ENCODE measurements around the gene CCDC121. TPM values are rescaled to one million over a fixed set of nuclear protein-coding genes. Genes with fewer than 3 reads are reported as not detected.

Gene CCDC121
- total RNA-seq = 6.7 TPM

GRCh38 chr2:27628767-27629709 is at the start of gene CCDC121, which contains the start of gene GPN1:
CCDC121 (minus strand) TSS chr2:27629012; CDS start chr2:27627799, 1,213 bp downstream.
GPN1 (plus strand) TSS chr2:27629050; CDS start chr2:27629059, 9 bp downstream.

GRCh38 chr2:27663285-27664153 is 34.7 kb upstream of the CCDC121 start, which contains the start of the genes SLC4A1AP and SUPT7L:
SLC4A1AP (plus strand) TSS chr2:27663889; CDS start chr2:27663915, 26 bp downstream.
SUPT7L (minus strand) TSS chr2:27663614; CDS start chr2:27662192, 1,422 bp downstream.

GRCh38 chr2:27582695-27583389 is 46.0 kb downstream of the CCDC121 start, which contains the start of gene ZNF512:
ZNF512 (plus strand) TSS chr2:27583042; CDS start chr2:27583113, 71 bp downstream.

Small RNAs within 50 kb of the gene (small RNA-seq; reads per million reads assigned to genes)
- gene RF00340 = not detected

Other genes starting within 250 kb of the CCDC121 start
- gene ZNF513, start 248.3 kb downstream of the CCDC121 start, total RNA-seq = 14.1 TPM
- gene PPM1G, start 219.4 kb downstream of the CCDC121 start, total RNA-seq = 67.1 TPM
- gene NRBP1, start 200.4 kb downstream of the CCDC121 start, total RNA-seq = 78.2 TPM
- 0.46 TPM for gene KRTCAP3, start 186.6 kb downstream of the CCDC121 start, total RNA-seq
- gene IFT172, start 139.3 kb downstream of the CCDC121 start, total RNA-seq = 42.0 TPM
- 52.8 TPM for gene FNDC4, start 133.8 kb downstream of the CCDC121 start, total RNA-seq
- gene GCKR, start 132.2 kb downstream of the CCDC121 start, total RNA-seq = 0.69 TPM
- gene ZNF512, start 46.0 kb downstream of the CCDC121 start, total RNA-seq = 56.7 TPM
- gene GPN1, start within 50 bp of the CCDC121 start, total RNA-seq = 36.0 TPM
- 34.6 TPM for gene SUPT7L, start 34.6 kb upstream of the CCDC121 start, total RNA-seq
- gene SLC4A1AP, start 34.9 kb upstream of the CCDC121 start, total RNA-seq = 29.5 TPM
- 102 TPM for gene MRPL33, start 142.7 kb upstream of the CCDC121 start, total RNA-seq